MM.1S (cell line): ENCODE results near the gene HPCAL1.

Experiments used
- DNase-seq: peaks from one replicate; pipeline ENCODE4 v3.0.0-alpha.2; 2015
- H2AFZ ChIP-seq: fragments of 300-600 bp; sonication (generic); 2 replicates; pipeline ENCODE4 v1.6.0; 2016; ENCODE audit warnings: antibody characterized with exemption, low read length
- H3F3A ChIP-seq: fragments of 300-600 bp; sonication (generic); 2 replicates; pipeline ENCODE4 v1.6.1; 2016; ENCODE audit warnings: mild to moderate bottlenecking, antibody characterized with exemption, low read length, moderate library complexity, mixed read lengths; ENCODE audit not compliant: insufficient read depth
- H3K27ac ChIP-seq: fragments of 300-600 bp; sonication (generic); 2 replicates; pipeline ENCODE4 v1.5.1; 2016; ENCODE audit warnings: mild to moderate bottlenecking, low read length
- H3K27me3 ChIP-seq: fragments of 300-600 bp; sonication (generic); replicated peaks from 2 replicates; pipeline ENCODE4 v1.6.0; 2016; ENCODE audit warnings: low read length; ENCODE audit not compliant: insufficient read depth
- H3K36me3 ChIP-seq: fragments of 300-600 bp; sonication (generic); replicated peaks from 2 replicates; pipeline ENCODE4 v1.6.1; 2016; ENCODE audit warnings: mild to moderate bottlenecking, low read length, mixed read lengths; ENCODE audit not compliant: insufficient read depth
- H3K4me1 ChIP-seq: fragments of 300-600 bp; sonication (generic); 2 replicates; pipeline ENCODE4 v1.6.1; 2016; ENCODE audit warnings: low read length, mixed read lengths
- H3K4me2 ChIP-seq: fragments of 300-600 bp; sonication (generic); 2 replicates; pipeline ENCODE4 v1.6.0; 2016; ENCODE audit warnings: low read depth, low read length
- H3K4me3 ChIP-seq: fragments of 300-600 bp; sonication (generic); 2 replicates; pipeline ENCODE4 v1.5.1; 2016; ENCODE audit warnings: low read length, mixed read lengths
- H3K79me2 ChIP-seq: fragments of 300-600 bp; sonication (generic); 2 replicates; pipeline ENCODE4 v1.6.1; 2016; ENCODE audit warnings: mixed run types, low read length, mixed read lengths
- H3K9ac ChIP-seq: fragments of 300-600 bp; sonication (generic); 2 replicates; pipeline ENCODE4 v1.6.1; 2016; ENCODE audit warnings: low read length, mixed read lengths
- H3K9me2 ChIP-seq: fragments of 300-600 bp; sonication (generic); replicated peaks from 2 replicates; pipeline ENCODE4 v1.6.1; 2016; ENCODE audit warnings: mild to moderate bottlenecking, low read length, mixed read lengths; ENCODE audit not compliant: insufficient read depth
- H3K9me3 ChIP-seq: fragments of 300-600 bp; sonication (generic); replicated peaks from 2 replicates; pipeline ENCODE4 v1.6.1; 2016; ENCODE audit warnings: mild to moderate bottlenecking, low read length, mixed read lengths; ENCODE audit not compliant: insufficient read depth
- H4K20me1 ChIP-seq: fragments of 300-600 bp; sonication (generic); 2 replicates; pipeline ENCODE4 v1.6.1; 2016; ENCODE audit warnings: mild to moderate bottlenecking, low read length, moderate library complexity, mixed read lengths; ENCODE audit not compliant: insufficient read depth
- EZH2 ChIP-seq: fragments of 300-600 bp; sonication (generic); optimal IDR thresholded peaks from 2 replicates; pipeline ENCODE3; 2017; ENCODE audit warnings: low read depth, mild to moderate bottlenecking, antibody characterized with exemption, low read length, mixed read lengths
- EZH2phosphoT487 ChIP-seq: fragments of 300-600 bp; sonication (generic); IDR thresholded peaks from 2 replicates; pipeline ENCODE4 v1.6.1; 2018; ENCODE audit warnings: antibody characterized with exemption, low read length
- TF ChIP-seq, protein P1 (sequence below): fragments of 300-600 bp; sonication (generic); IDR thresholded peaks from 2 replicates; pipeline ENCODE4 v1.5.1; 2016; ENCODE audit warnings: antibody characterized with exemption, low read length, mixed read lengths

The HPCAL1 gene

DNA sequence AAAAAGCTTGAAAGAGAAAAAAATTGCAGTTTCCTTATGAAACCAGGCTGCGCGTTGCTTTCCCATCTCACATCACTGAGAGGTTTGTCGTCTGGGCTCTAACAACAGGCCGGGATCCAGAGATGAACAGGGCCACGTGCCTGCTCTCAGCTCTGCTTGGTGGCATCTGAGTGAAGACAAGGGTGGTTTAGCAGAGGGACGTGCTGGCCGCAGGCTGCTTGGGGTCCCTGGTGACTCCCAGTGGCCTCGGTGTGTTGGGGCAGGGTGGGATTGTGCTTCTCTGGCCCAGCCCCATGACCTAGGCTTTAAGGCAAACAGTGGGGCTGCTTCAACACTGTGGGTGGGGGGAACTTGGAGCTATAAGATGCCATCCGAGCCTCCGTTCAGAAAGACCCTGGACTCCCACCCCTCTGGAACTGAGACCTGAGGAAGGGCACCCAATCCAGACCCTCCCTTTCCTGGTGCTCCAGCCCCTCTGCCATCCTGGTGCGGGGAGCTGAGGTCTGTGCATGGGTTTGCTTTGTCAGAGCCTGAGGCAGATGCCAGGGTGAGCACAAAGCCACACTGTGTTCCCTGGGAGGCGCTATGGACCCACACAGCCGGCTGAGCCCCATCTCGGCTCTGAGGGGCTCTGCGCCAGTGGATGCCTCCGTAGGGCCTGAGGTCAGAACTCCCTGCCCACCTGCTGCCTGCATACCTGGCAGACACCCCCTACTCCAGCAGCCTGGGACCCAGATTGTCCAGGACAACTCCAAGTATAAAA is 18.4 kb upstream of the HPCAL1 start:
- Histone ChIP-seq H3K79me2 (no peaks in the 10 kb centered on the region), H3K27me3 (no peaks in the 10 kb centered on the region), H3K4me3 (no peak overlapping the region), H3F3A (no peaks in the 10 kb centered on the region), H3K36me3 (no peaks in the 10 kb centered on the region), H3K4me1 (no peaks in the 10 kb centered on the region; the same call in 1 of the 2 replicates), H3K9me3 (no peaks in the 10 kb centered on the region), H3K4me2 (no peak overlapping the region), H3K9me2 (no peaks in the 10 kb centered on the region), H3K9ac (no peak overlapping the region), H4K20me1 (no peaks in the 10 kb centered on the region), H2AFZ (no peak overlapping the region), H3K27ac (no peak overlapping the region)
- TF ChIP-seq, protein P1, sequence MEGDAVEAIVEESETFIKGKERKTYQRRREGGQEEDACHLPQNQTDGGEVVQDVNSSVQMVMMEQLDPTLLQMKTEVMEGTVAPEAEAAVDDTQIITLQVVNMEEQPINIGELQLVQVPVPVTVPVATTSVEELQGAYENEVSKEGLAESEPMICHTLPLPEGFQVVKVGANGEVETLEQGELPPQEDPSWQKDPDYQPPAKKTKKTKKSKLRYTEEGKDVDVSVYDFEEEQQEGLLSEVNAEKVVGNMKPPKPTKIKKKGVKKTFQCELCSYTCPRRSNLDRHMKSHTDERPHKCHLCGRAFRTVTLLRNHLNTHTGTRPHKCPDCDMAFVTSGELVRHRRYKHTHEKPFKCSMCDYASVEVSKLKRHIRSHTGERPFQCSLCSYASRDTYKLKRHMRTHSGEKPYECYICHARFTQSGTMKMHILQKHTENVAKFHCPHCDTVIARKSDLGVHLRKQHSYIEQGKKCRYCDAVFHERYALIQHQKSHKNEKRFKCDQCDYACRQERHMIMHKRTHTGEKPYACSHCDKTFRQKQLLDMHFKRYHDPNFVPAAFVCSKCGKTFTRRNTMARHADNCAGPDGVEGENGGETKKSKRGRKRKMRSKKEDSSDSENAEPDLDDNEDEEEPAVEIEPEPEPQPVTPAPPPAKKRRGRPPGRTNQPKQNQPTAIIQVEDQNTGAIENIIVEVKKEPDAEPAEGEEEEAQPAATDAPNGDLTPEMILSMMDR: no peak
- no peak for TF ChIP-seq EZH2phosphoT487
- TF ChIP-seq EZH2: no peak
- no peak for DNase-seq

DNA sequence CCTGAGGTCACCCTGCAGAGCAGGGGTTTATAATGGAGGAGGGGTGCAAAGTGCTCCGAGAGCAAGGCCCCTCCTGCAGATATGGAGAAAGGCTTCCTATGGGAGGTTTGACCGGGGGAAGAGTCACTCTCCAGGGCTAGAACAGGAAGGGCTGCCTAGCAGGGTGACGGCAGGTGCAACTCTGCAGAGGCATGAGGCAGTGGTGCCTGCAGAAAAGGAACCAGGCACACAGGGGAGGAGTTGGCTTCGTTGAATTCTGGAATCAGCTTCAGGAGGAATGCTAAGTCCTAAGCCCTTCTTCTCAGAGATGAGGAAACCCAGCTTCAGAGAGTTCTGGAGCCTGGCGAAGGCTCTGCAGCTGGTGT is 17.5 kb upstream of the HPCAL1 start:
- Histone ChIP-seq H3K9ac (no peak overlapping the region), H3K79me2 (no peaks in the 10 kb centered on the region), H3K27ac (no peak overlapping the region), H3F3A (no peaks in the 10 kb centered on the region), H2AFZ (no peak overlapping the region), H3K4me2 (no peak overlapping the region), H4K20me1 (no peaks in the 10 kb centered on the region), H3K4me3 (no peak overlapping the region), H3K36me3 (no peaks in the 10 kb centered on the region), H3K9me3 (no peaks in the 10 kb centered on the region), H3K4me1 (no peaks in the 10 kb centered on the region; the same call in 1 of the 2 replicates), H3K27me3 (no peaks in the 10 kb centered on the region), H3K9me2 (no peaks in the 10 kb centered on the region)
- TF ChIP-seq, protein P1: no peak
- TF ChIP-seq EZH2phosphoT487 (no peak), EZH2 (no peak)
- DNase-seq: no peak

DNA sequence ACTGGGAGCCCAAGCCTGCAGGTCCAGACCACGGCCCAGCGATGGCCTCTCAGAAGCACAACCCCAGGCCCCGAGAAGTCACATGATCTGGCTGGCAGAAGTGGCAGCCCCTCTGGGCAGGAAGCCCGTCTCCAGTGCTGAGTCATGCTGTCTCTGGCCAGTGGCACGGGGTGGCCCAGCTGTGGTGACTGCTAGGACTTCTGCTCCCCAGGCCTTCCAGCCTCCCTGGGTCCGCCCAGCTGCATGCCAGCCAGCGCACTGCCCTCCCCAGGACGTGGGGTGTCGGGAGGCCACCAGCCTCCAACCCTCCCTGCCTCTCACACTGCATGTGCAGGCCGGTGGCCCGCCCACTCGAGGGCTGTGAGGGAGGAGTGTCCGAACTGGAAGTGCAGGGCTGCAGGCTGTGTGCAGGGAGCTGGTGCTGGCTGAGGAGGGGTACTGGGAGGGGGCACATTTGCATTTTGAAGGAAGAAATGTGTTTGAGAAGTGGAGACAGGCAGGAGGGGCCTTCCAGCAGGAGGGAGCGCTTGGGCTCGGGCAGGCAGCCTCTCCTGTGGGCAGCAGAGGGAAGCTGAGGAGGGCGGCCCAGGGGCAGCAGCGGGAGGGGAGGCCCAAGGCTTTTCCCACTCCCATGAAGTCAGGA is 17.0 kb upstream of the HPCAL1 start:
- H3K27ac ChIP-seq: no peak overlapping the region
- no peaks in the 10 kb centered on the region for H3K36me3 ChIP-seq
- no peaks in the 10 kb centered on the region for H3K27me3 ChIP-seq
- no peaks in the 10 kb centered on the region for H3K9me2 ChIP-seq
- no peak overlapping the region for H3K9ac ChIP-seq
- no peaks in the 10 kb centered on the region; the same call in 1 of the 2 replicates for H3K4me1 ChIP-seq
- no peak for DNase-seq
- TF ChIP-seq EZH2phosphoT487: no peak
- TF ChIP-seq, protein P1: no peak
- TF ChIP-seq EZH2: no peak
- H4K20me1 ChIP-seq: no peaks in the 10 kb centered on the region
- H3K4me2 ChIP-seq: no peak overlapping the region
- no peak overlapping the region for H2AFZ ChIP-seq
- H3K4me3 ChIP-seq: no peak overlapping the region
- H3K79me2 ChIP-seq: no peaks in the 10 kb centered on the region
- H3F3A ChIP-seq: no peaks in the 10 kb centered on the region
- no peaks in the 10 kb centered on the region for H3K9me3 ChIP-seq
